H1 (cell line): Measurements from ENCODE around the gene RAMACL. TPM values are rescaled to one million over a fixed set of nuclear protein-coding genes. Genes with fewer than 3 reads are reported as not detected.

ENCODE experiments used
- CTCF ChIA-PET: fragments of 300-600 bp; sonication (Branson Sonifier 250); formaldehyde crosslinking; loops from one replicate; lab custom pipeline; 2021; ENCODE audit not compliant: partially characterized antibody; lab: Charles Lee
- POLR2A ChIA-PET: fragments of 300-600 bp; sonication (Branson Sonifier 250); formaldehyde crosslinking; loops from one replicate; lab custom pipeline; 2021; ENCODE audit warnings: inconsistent platforms; ENCODE audit not compliant: partially characterized antibody; lab: Charles Lee
- DNase-seq, 2 experiments: peaks; one replicate each; pipeline versions ENCODE4 v3.0.0 to v3.0.0-alpha.2; 2010 to 2022; ENCODE audit warnings: low spot score in 2 of 2, low read depth in 1 of 2, mixed read lengths in 1 of 2
- FAIRE-seq: peaks from 2 replicates; lab custom pipeline; 2011; peaks lifted over from hg19 to GRCh38; lab: Jason Lieb, UNC
- H2AFZ ChIP-seq: 2 replicates; pipeline ENCODE4 v1.8.1; 2012; ENCODE audit warnings: low read length, inconsistent platforms
- H2AK5ac ChIP-seq: 2 replicates; pipeline ENCODE4 v1.6.1; 2013; ENCODE audit warnings: low read depth, low read length
- H2BK120ac ChIP-seq: replicated peaks from 2 replicates; pipeline ENCODE3; 2013; ENCODE audit warnings: low read depth, low read length, inconsistent platforms
- H2BK12ac ChIP-seq: 2 replicates; pipeline ENCODE4 v1.6.1; 2013; ENCODE audit warnings: low read depth, low read length
- H2BK15ac ChIP-seq: 2 replicates; pipeline ENCODE4 v1.6.1; 2013; ENCODE audit warnings: low read length
- H2BK20ac ChIP-seq: 2 replicates; pipeline ENCODE4 v1.6.1; 2013; ENCODE audit warnings: low read length
- H2BK5ac ChIP-seq: 2 replicates; pipeline ENCODE4 v1.6.1; 2013; ENCODE audit warnings: low read depth, low read length
- H3K14ac ChIP-seq: 2 replicates; pipeline ENCODE4 v1.6.1; 2013; ENCODE audit warnings: inconsistent platforms; ENCODE audit not compliant: insufficient read length
- H3K18ac ChIP-seq: 2 replicates; pipeline ENCODE4 v1.6.1; 2013; ENCODE audit warnings: low read length; ENCODE audit errors: extremely low read depth
- H3K23ac ChIP-seq: 2 replicates; pipeline ENCODE4 v1.6.1; 2013; ENCODE audit warnings: inconsistent platforms; ENCODE audit not compliant: insufficient read length
- H3K23me2 ChIP-seq: 2 replicates; pipeline ENCODE4 v1.6.1; 2013; ENCODE audit warnings: low read depth, low read length
- H3K27ac ChIP-seq: 2 replicates; pipeline ENCODE4 v1.6.1; 2011; ENCODE audit warnings: low read depth, low read length, inconsistent platforms
- H3K27me3 ChIP-seq, 4 experiments: replicated peaks in 1 of 4; 1 replicate in 1 of 4; 2 replicates in 3 of 4; pipeline versions ENCODE4 v1.6.1 to v1.8.1; 2011 to 2013; ENCODE audit warnings: low read length in 3 of 4, mild to moderate bottlenecking in 3 of 4, inconsistent platforms in 2 of 4, mixed read lengths in 2 of 4, moderate library complexity in 1 of 4; ENCODE audit not compliant: control insufficient read depth in 3 of 4, insufficient read depth in 3 of 4; ENCODE audit errors: extremely low read depth in 1 of 4
- H3K36me3 ChIP-seq, 4 experiments: 2 replicates each; pipeline versions ENCODE4 v1.6.1 to v1.8.1; 2011 to 2013; ENCODE audit warnings: mild to moderate bottlenecking in 4 of 4, low read length in 3 of 4, moderate library complexity in 2 of 4, control low read depth in 1 of 4, inconsistent platforms in 1 of 4; ENCODE audit not compliant: insufficient read depth in 4 of 4, control insufficient read depth in 2 of 4
- H3K4ac ChIP-seq: replicated peaks from 2 replicates; pipeline ENCODE3; 2013; ENCODE audit warnings: low read length, low read depth, mixed read lengths, inconsistent platforms; ENCODE audit not compliant: insufficient read length
- H3K4me1 ChIP-seq, 4 experiments: replicated peaks in 1 of 4; 1 replicate in 1 of 4; 2 replicates in 3 of 4; pipeline versions ENCODE4 v1.6.1 to v1.8.1; 2011 to 2013; ENCODE audit warnings: low read length in 3 of 4, inconsistent platforms in 2 of 4, mixed read lengths in 1 of 4; ENCODE audit not compliant: insufficient read depth in 4 of 4, control insufficient read depth in 3 of 4
- H3K4me2 ChIP-seq, 2 experiments: 2 replicates each; pipeline versions ENCODE4 v1.6.1 to v1.8.1; 2011 to 2013; ENCODE audit warnings: low read depth in 2 of 2, low read length in 2 of 2, control low read depth in 1 of 2, inconsistent platforms in 1 of 2, mild to moderate bottlenecking in 1 of 2; ENCODE audit not compliant: insufficient read depth in 1 of 2
- H3K4me3 ChIP-seq, 4 experiments: fragments of 200-600, 300-600 bp in 1 of 4; sonication (generic), shearing (Covaris generic), sonication (Bioruptor Twin) in 1 of 4; 2 replicates each; pipeline versions ENCODE4 v1.5.1 to v1.8.1; 2011 to 2016; ENCODE audit warnings: low read length in 4 of 4, low read depth in 3 of 4, control low read depth in 2 of 4, inconsistent platforms in 2 of 4, mild to moderate bottlenecking in 2 of 4, mixed read lengths in 1 of 4, moderate library complexity in 1 of 4; ENCODE audit not compliant: insufficient read depth in 2 of 4; ENCODE audit errors: extremely low read depth in 1 of 4
- H3K56ac ChIP-seq: replicated peaks from 2 replicates; pipeline ENCODE3; 2013; ENCODE audit warnings: low read depth, mild to moderate bottlenecking, mixed read lengths, low read length, inconsistent platforms; ENCODE audit not compliant: insufficient read length
- H3K79me1 ChIP-seq: 2 replicates; pipeline ENCODE4 v1.6.1; 2013; ENCODE audit warnings: low read depth, low read length, control low read depth
- H3K79me2 ChIP-seq, 2 experiments: 2 replicates each; pipeline versions ENCODE4 v1.6.1 to v1.8.1; 2012 to 2013; ENCODE audit warnings: low read length in 2 of 2, mild to moderate bottlenecking in 2 of 2, inconsistent platforms in 1 of 2; ENCODE audit not compliant: insufficient read depth in 2 of 2, control insufficient read depth in 1 of 2
- H3K9ac ChIP-seq, 4 experiments: replicated peaks in 1 of 4; 1 replicate in 1 of 4; 2 replicates in 3 of 4; pipeline versions ENCODE4 v1.6.1 to v1.8.1; 2011 to 2013; ENCODE audit warnings: low read depth in 3 of 4, low read length in 3 of 4, control low read depth in 2 of 4, mild to moderate bottlenecking in 2 of 4, moderate library complexity in 2 of 4, inconsistent platforms in 1 of 4; ENCODE audit errors: extremely low read depth in 1 of 4
- H3K9me3 ChIP-seq, 2 experiments: 2 replicates each; pipeline versions ENCODE4 v1.6.1 to v1.8.1; 2012 to 2013; ENCODE audit warnings: mild to moderate bottlenecking in 2 of 2, moderate library complexity in 2 of 2, control low read depth in 1 of 2, inconsistent platforms in 1 of 2, low read depth in 1 of 2, low read length in 1 of 2, mixed read lengths in 1 of 2; ENCODE audit not compliant: insufficient read depth in 2 of 2
- H4K20me1 ChIP-seq, 2 experiments: replicated peaks in 1 of 2; 2 replicates each; pipeline versions ENCODE3 to v1.8.1; 2011 to 2013; ENCODE audit warnings: inconsistent platforms in 2 of 2, low read length in 2 of 2, mild to moderate bottlenecking in 1 of 2; ENCODE audit not compliant: insufficient read depth in 2 of 2, control insufficient read depth in 1 of 2
- H4K5ac ChIP-seq: 2 replicates; pipeline ENCODE4 v1.6.1; 2013; ENCODE audit warnings: low read length, low read depth, mixed read lengths, inconsistent platforms; ENCODE audit not compliant: insufficient read length
- H4K8ac ChIP-seq: 2 replicates; pipeline ENCODE4 v1.8.0; 2013; ENCODE audit warnings: mild to moderate bottlenecking, moderate library complexity, low read length, inconsistent platforms; ENCODE audit not compliant: insufficient read depth; ENCODE audit errors: extremely low read depth
- H4K91ac ChIP-seq: replicated peaks from 2 replicates; pipeline ENCODE3; 2013; ENCODE audit warnings: low read length, mixed read lengths, inconsistent platforms; ENCODE audit not compliant: insufficient read length
- FOSL1 ChIP-seq: IDR thresholded peaks from 2 replicates; pipeline ENCODE4 v1.6.1; 2011; ENCODE audit warnings: mild to moderate bottlenecking, low read depth, low read length, moderate library complexity; ENCODE audit not compliant: insufficient read depth
- GTF2F1 ChIP-seq: IDR thresholded peaks from 2 replicates; pipeline ENCODE4 v1.6.1; 2012; ENCODE audit warnings: low read depth, low read length, improper control_type of control experiment, borderline replicate concordance
- KDM1A ChIP-seq: fragments of 200-600, 300-600 bp; sonication (generic); IDR thresholded peaks from 2 replicates; pipeline ENCODE4 v1.7.1; 2016; ENCODE audit warnings: mild to moderate bottlenecking, low read length, borderline replicate concordance
- KDM4A ChIP-seq: IDR thresholded peaks from one replicate; pipeline ENCODE4 v1.7.1; 2012; ENCODE audit warnings: low read depth, mild to moderate bottlenecking, moderate library complexity, low read length, inconsistent platforms; ENCODE audit not compliant: severe bottlenecking
- RFX5 ChIP-seq: IDR thresholded peaks from 2 replicates; pipeline ENCODE4 v1.6.1; 2011; ENCODE audit warnings: low read depth, low read length, improper control_type of control experiment, borderline replicate concordance
- SAP30 ChIP-seq: fragments of 300-600 bp; sonication (generic); IDR thresholded peaks from 2 replicates; pipeline ENCODE4 v1.7.1; 2012; ENCODE audit warnings: low read length, moderate library complexity, mild to moderate bottlenecking, inconsistent platforms; ENCODE audit not compliant: insufficient read depth, insufficient replicate concordance
- WGBS, 2 experiments: shearing (Covaris generic) in 1 of 2; methylation state at CpG; one replicate each; pipeline versions ENCODE4 v1.1.6 to v1.1.7; 2013 to 2015; ENCODE audit warnings: low lambda C conversion rate in 2 of 2, mixed read lengths in 2 of 2, inconsistent platforms in 1 of 2, low coverage in 1 of 2, missing lambda C conversion rate in 1 of 2; ENCODE audit not compliant: insufficient replicate concordance in 2 of 2, insufficient coverage in 1 of 2, insufficient read length in 1 of 2; ENCODE audit errors: extremely low coverage in 1 of 2, missing lambda C conversion rate in 1 of 2; 5-methylcytosine and 5-hydroxymethylcytosine counted together
- polyA plus RNA-seq, 7 experiments: library from polyadenylated mRNA; depleted of rRNA in 3 of 7; stranded (reverse) in 5 of 7; unstranded in 2 of 7; fragments of >200 nt in 5 of 7; fragments of 200-250 nt in 2 of 7; gene quantifications; 1 replicate in 5 of 7; 2 replicates in 1 of 7; 4 replicates in 1 of 7; pipeline versions ENCODE4 v1.2.1 to v1.2.3, GENCODE V29; 2011 to 2013; ENCODE audit warnings: missing spikeins in 2 of 7, mixed read lengths in 2 of 7
- total RNA-seq: library from RNA; stranded (reverse); fragmentation: NEBNext Ultra II Directional; extraction: Animal tissue kit (Norgen Biotek cat#: 25700); gene quantifications from 2 replicates; pipeline ENCODE4 v1.2.1, GENCODE V29; 2021
- TF ChIP-seq, protein P1 (sequence below): IDR thresholded peaks from 2 replicates; pipeline ENCODE4 v1.6.1; 2011; ENCODE audit warnings: low read depth, mild to moderate bottlenecking, low read length; ENCODE audit not compliant: insufficient read depth
- TF ChIP-seq, protein P2 (sequence below): IDR thresholded peaks from 2 replicates; pipeline ENCODE4 v1.6.1; 2012; ENCODE audit warnings: inconsistent platforms

Gene RAMACL
- total and polyA plus RNA-seq, 2 of the 8 experiments (the other 6 are each of a cell fraction or from before 2014, with no cell fraction given) = 0.23 to 0.97 TPM

DNA sequence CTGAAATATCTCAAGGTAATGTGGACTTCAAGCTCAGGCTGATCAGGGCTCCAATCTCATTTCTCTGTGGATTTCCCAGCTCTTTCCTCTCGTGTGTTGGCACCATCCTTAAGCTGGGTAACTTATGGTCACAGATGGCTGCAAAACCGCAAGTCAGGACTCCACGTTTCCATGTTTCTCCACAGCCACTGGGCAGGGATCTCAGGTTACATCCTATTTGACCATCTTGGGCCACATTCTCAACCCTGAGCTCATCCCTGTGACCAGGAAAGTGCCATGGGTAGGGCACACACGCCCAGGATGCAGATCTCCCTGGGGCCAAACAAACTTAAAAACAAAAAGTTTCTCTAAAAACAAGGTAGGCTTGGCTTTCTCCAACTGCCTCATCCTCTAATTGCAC, 25.2 kb upstream of the RAMACL start:
- no peak overlapping the region for H2BK15ac ChIP-seq
- H4K8ac ChIP-seq = no peak overlapping the region
- no peak overlapping the region for H2BK20ac ChIP-seq
- no peaks in the 10 kb centered on the region for H3K9me3 ChIP-seq
- H3K14ac ChIP-seq = no peak overlapping the region
- POLR2A ChIA-PET = interaction anchor here (0.9 to 3.2 kb wide), 2 partner anchors 15 to 85 kb away, joined by 3 to 19 read pairs; partner anchors contain the start of gene RPS6KA2
- H4K20me1 ChIP-seq = peaks cover 4 to 8% of the 10 kb centered on the region in 2 experiments
- H3K27ac ChIP-seq = no peak overlapping the region
- no peak for DNase-seq
- no peak overlapping the region for H2AFZ ChIP-seq
- H3K4me3 ChIP-seq = no peak overlapping the region
- H3K36me3 ChIP-seq = no peaks in the 10 kb centered on the region
- H4K91ac ChIP-seq = no peak overlapping the region
- H3K79me1 ChIP-seq = peaks cover 5% of the 10 kb centered on the region; the same call in 1 of the 2 replicates
- no peak overlapping the region for H3K4ac ChIP-seq
- peaks cover 0 to 8% (median 4%) of the 10 kb centered on the region in 4 experiments; a peak in 4 of 7 replicates for H3K4me1 ChIP-seq
- 79% methylated on average over 4 of the region's 4 CpGs; no CpG with 5 or more reads in 1 of the 2 experiments for WGBS, 2 experiments
- H4K5ac ChIP-seq = no peak overlapping the region
- H3K9ac ChIP-seq = no peak overlapping the region
- H3K56ac ChIP-seq = no peak overlapping the region
- H3K23me2 ChIP-seq = no peaks in the 10 kb centered on the region
- H3K79me2 ChIP-seq = peaks cover 0 to 50% of the 10 kb centered on the region in 2 experiments; a peak in 2 of 4 replicates
- H3K23ac ChIP-seq = no peak overlapping the region
- H2BK12ac ChIP-seq = no peak overlapping the region
- H3K27me3 ChIP-seq = no peaks in the 10 kb centered on the region
- no peak overlapping the region for H2BK5ac ChIP-seq
- no peak overlapping the region for H2AK5ac ChIP-seq
- CTCF ChIA-PET = interaction anchor here (1.3 kb wide), 1 partner anchor 97 kb away, joined by 4 read pairs; no protein-coding TSS in a partner anchor
- H3K4me2 ChIP-seq = no peak overlapping the region
- no peak overlapping the region for H2BK120ac ChIP-seq
- TF ChIP-seq SAP30 = no peak
- TF ChIP-seq KDM1A = no peak
- no peak for TF ChIP-seq RFX5
- no peak for TF ChIP-seq FOSL1
- no peak for TF ChIP-seq GTF2F1
- TF ChIP-seq, protein P1, sequence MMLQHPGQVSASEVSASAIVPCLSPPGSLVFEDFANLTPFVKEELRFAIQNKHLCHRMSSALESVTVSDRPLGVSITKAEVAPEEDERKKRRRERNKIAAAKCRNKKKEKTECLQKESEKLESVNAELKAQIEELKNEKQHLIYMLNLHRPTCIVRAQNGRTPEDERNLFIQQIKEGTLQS = no peak
- TF ChIP-seq, protein P2, sequence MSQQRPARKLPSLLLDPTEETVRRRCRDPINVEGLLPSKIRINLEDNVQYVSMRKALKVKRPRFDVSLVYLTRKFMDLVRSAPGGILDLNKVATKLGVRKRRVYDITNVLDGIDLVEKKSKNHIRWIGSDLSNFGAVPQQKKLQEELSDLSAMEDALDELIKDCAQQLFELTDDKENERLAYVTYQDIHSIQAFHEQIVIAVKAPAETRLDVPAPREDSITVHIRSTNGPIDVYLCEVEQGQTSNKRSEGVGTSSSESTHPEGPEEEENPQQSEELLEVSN = no peak
- TF ChIP-seq KDM4A = no peak
- no peak for FAIRE-seq
- H3K18ac ChIP-seq = no peak overlapping the region
